NCI-H524 (cell line): Measurements from ENCODE around the gene CMSS1.
A peak's percentile ranks its signal among the peaks of the same experiment; 100 is the strongest.

ENCODE experiments used
- DNase-seq, 2 experiments: peaks; one replicate each; lab custom pipeline; 2025; lab: John Stamatoyannopoulos, UW

Gene CMSS1

GRCh38 chr3:99960123-99960878 lies 142.6 kb downstream of the CMSS1 start:
- DNase-seq, result no peak

- DNase-seq, result no peak
These were observed 143.3 kb downstream of the CMSS1 start for GRCh38 chr3:99960941-99961340.

GRCh38 chr3:99961756-99962515 lies 144.3 kb downstream of the CMSS1 start:
- DNase-seq, result no peak

GRCh38 chr3:99962703-99963102 lies 145.0 kb downstream of the CMSS1 start:
- no peak for DNase-seq

- no peak for DNase-seq
These were observed 147.4 kb downstream of the CMSS1 start for GRCh38 chr3:99965077-99965476.

- peak; percentile 30 to 78 for DNase-seq
These were observed 148.2 kb downstream of the CMSS1 start for GRCh38 chr3:99965681-99966408.

- no peak for DNase-seq
These were observed 149.2 kb downstream of the CMSS1 start for GRCh38 chr3:99966662-99967416.

GRCh38 chr3:99967796-99968195 lies 150.1 kb downstream of the CMSS1 start:
- no peak for DNase-seq

- DNase-seq, result no peak
These were observed 151.5 kb downstream of the CMSS1 start for GRCh38 chr3:99969136-99969535.

- DNase-seq, result no peak
These were observed 152.5 kb downstream of the CMSS1 start for GRCh38 chr3:99970198-99970597.

- no peak for DNase-seq
These were observed 154.1 kb downstream of the CMSS1 start for GRCh38 chr3:99971761-99972160.

GRCh38 chr3:99972380-99973104 lies 154.9 kb downstream of the CMSS1 start:
- peak; percentile 83 to 97 for DNase-seq

GRCh38 chr3:99974989-99975388 lies 157.3 kb downstream of the CMSS1 start:
- DNase-seq, result peak in 1 of 2 experiments; percentile 43

GRCh38 chr3:99976584-99976983 lies 158.9 kb downstream of the CMSS1 start:
- DNase-seq, result no peak

- no peak for DNase-seq
These were observed 160.6 kb downstream of the CMSS1 start for GRCh38 chr3:99978221-99978620.

- no peak for DNase-seq
These were observed 162.9 kb downstream of the CMSS1 start for GRCh38 chr3:99980606-99981005.

GRCh38 chr3:99981138-99981537 lies 163.5 kb downstream of the CMSS1 start:
- peak in 1 of 2 experiments; percentile 29 for DNase-seq

- DNase-seq, result no peak
These were observed 165.0 kb downstream of the CMSS1 start for GRCh38 chr3:99982650-99983049.

- no peak for DNase-seq
These were observed 166.5 kb downstream of the CMSS1 start for GRCh38 chr3:99984139-99984538.

GRCh38 chr3:99984668-99985067 lies 167.0 kb downstream of the CMSS1 start:
- DNase-seq, result no peak

GRCh38 chr3:99990179-99990578 lies 172.5 kb downstream of the CMSS1 start:
- no peak for DNase-seq
